GM19395 (cell line): ENCODE measurements around the gene EPS15.
"Not testable (repeated sequence)": the region's sequence is repeated elsewhere in the genome, so short reads cannot be mapped to it uniquely, and the experiment has no call there.

ENCODE experiments used
- ATAC-seq: cut with Tn5 transposase; IDR thresholded peaks from one replicate; pipeline ENCODE4 v1.9.1; 2021; ENCODE audit warnings: mild to moderate bottlenecking, moderate library complexity; ENCODE audit not compliant: unreplicated experiment

Gene EPS15

GRCh38 chr1:51519048-51519864 lies at the start of gene EPS15:
TSS of gene EPS15 (minus strand) at chr1:51519266. CDS start at chr1:51519231, 35 bp downstream.
- ATAC-seq, result peak; percentile 51

DNA sequence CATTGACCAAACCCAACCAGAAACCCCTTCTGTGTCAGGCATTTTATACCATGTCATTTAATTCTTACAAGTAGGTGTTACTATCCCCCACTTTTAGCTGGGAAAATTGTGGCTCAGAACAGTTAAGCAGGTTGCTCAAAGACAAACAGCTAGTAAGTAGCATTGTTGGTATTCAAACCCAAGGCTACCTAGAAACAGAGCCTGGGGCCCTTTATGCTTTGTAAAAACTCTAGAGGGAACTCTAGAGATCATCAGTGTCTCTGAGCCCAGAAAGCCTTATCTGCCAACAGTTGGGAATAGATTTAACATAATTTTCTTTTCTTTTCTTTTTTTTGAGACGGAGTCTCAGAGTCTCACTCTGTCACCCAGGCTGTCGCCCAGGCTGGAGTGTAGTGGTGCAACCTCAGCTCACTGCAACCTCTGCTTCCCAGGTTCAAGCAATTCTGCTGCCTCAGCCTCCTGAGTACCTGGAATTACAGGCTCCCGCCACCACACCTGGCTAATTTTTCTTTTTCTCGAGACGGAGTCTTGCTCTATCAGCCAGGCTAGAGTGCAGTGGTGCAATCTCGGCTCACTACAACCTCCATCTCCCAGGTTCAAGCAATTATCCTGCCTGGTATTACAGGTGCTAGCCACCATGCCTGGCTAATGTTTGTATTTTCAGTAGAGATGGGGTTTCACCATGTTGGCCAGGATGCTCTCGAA lies 49.3 kb upstream of the EPS15 start:
- no peak for ATAC-seq

- no peak for ATAC-seq
Measured at GRCh38 chr1:51567653-51568052, 48.6 kb upstream of the EPS15 start.

GRCh38 chr1:51566260-51566659 lies 47.2 kb upstream of the EPS15 start:
- no peak for ATAC-seq

GRCh38 chr1:51565009-51565408 lies 45.9 kb upstream of the EPS15 start:
- ATAC-seq, result no peak

- no peak for ATAC-seq
Measured at GRCh38 chr1:51564124-51564523, 45.1 kb upstream of the EPS15 start.

GRCh38 chr1:51561702-51562101 lies 42.6 kb upstream of the EPS15 start:
- no peak for ATAC-seq

- not testable (repeated sequence) for ATAC-seq
Measured at GRCh38 chr1:51560895-51561294, 41.8 kb upstream of the EPS15 start.

DNA sequence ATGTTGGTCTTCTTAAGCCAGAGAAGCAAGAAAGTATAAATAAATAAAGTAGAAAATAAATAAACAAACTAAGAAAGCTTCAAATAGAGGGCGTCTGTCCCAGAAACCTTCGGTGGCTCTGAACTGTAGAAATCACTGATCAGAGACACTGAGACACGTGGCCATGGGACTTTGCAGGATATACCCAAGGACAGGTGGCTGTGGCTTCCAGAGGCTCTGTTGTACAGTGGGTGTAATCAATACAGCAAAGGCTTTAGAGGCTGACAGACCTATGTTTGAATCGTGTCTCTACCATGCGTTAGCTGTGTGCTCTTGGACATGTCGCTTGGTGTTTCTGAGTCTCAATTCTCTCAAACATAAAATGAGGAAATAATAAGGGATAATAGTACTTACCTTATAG lies 41.0 kb upstream of the EPS15 start:
- no peak for ATAC-seq

GRCh38 chr1:51559501-51559900 lies 40.4 kb upstream of the EPS15 start:
- no peak for ATAC-seq

GRCh38 chr1:51559064-51559500 lies 40.0 kb upstream of the EPS15 start:
- ATAC-seq, result no peak

GRCh38 chr1:51558375-51558924 lies 39.4 kb upstream of the EPS15 start:
- no peak for ATAC-seq

DNA sequence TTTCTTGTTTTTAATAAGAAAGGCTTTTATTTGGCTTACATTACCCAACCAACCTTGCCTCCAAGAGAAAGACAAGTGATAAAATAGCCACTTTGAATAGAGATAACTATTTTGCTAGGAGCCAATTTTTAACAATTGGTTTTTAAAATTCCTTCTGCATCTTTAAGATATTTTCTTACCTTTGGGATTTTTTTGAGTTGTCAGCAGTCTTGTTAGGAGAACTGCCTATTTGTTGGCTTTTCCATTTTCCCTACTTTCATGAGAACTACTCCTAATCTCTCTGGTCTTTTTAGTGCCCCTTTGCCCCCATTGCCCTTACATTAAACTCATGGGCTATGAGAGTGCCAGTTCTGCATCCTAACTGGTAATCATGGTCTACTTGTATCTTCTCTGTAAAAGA lies 38.1 kb upstream of the EPS15 start:
- no peak for ATAC-seq

DNA sequence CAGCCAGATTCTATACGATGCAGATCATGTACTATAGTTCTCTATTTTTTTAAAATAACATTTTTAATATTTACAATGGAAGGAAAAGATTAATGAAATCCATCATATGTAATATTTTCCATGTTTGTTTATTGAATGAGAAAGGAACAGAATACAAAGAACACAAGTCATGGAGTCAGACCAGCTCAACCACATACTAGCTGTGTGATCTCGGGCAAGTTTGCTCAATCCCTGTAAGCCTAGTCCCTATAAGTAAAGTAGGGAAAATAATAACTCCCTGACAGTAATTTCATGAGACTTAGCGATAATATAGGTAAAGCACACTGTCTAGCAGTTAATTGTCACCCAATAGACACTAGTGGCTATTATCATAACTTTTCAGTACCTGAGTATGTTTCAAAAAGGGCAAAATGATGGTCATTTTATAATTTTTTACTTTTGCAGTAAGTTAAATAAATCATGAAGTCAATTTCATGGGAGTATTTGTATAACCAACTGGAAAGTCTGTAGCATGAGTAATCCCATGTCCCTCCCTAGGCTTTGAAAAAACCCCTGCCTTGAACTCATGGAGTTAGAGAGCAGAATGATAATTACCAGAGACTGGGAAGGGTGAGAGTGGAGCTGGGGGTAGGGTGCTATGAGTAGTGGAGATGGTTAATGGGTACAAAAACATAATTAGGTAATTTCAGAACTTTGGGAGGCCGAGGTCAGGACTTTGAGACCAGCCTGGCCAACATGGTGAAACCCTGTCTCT lies 37.0 kb upstream of the EPS15 start:
- ATAC-seq, result no peak

GRCh38 chr1:51553911-51554310 lies 34.8 kb upstream of the EPS15 start:
- no peak for ATAC-seq

- ATAC-seq, result no peak
Measured at GRCh38 chr1:51552929-51553807, 34.1 kb upstream of the EPS15 start.

GRCh38 chr1:51551848-51552296 lies 32.8 kb upstream of the EPS15 start:
- no peak for ATAC-seq

GRCh38 chr1:51551081-51551480 lies 32.0 kb upstream of the EPS15 start:
- ATAC-seq, result no peak

DNA sequence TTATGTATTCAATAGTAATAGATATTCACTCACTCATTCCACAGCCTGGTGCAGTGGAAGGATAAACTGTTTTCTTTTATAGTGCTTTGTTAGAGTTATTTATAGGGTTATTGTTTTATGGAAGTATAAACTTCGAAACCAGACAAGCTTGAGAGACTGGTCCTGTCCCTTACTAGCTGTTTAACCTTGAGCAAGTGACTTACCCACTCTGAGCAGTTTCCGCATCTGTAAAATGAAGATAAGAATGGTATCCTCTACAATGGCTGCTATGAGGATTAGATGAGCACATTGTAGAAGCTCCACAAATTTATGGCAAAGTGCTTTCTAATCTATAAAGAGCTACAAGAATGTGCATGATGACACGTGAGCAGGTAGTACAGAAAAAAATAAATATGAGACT lies 30.8 kb upstream of the EPS15 start:
- ATAC-seq, result no peak

DNA sequence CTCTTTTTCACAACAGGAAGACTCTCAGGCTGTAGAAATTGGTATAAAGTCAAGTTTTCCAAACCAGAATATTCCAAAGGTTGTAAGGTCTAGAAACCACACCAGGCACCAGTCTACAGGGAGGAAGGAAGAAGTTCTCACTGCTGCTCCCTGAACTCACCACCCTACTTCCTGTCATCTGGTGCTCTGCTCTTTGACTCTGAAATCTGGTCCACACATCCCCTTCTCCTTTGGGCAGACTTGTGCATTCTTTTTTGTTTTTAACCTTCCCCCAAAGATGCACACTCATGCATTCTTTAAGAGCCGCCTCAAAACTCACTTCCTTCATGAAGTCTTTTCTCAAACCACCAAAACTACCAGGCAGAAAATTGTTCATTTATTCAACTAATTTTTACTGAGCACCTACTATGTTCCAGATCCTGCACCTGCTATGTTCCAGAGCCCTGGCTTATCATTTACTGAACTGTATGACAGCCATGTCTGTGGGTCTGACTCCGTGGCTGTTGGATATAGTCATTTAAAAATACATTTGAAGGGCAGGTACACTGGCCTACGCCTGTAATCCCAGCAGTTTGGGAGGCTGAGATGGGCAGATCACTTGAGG lies 30.1 kb upstream of the EPS15 start:
- no peak for ATAC-seq
